CD4-positive, alpha-beta memory T cell (primary cell): ENCODE data around the gene ALLC. TPM values are rescaled to one million over a fixed set of nuclear protein-coding genes. Genes with fewer than 3 reads are reported as not detected.

Source experiments
- CTCF ChIA-PET: fragments of 350-600 bp; sonication (Branson Sonifier 250); formaldehyde crosslinking; loops from one replicate; lab custom pipeline; 2021; ENCODE audit warnings: inconsistent platforms; ENCODE audit not compliant: partially characterized antibody; lab: Charles Lee
- POLR2A ChIA-PET: fragments of 350-600 bp; sonication (Branson Sonifier 250); formaldehyde crosslinking; loops from one replicate; lab custom pipeline; 2021; ENCODE audit not compliant: partially characterized antibody; lab: Charles Lee
- DNase-seq, 5 donors: peaks; one replicate each; pipeline versions ENCODE4 v3.0.0 to v3.0.0-alpha.2; 2020 to 2022; ENCODE audit warnings: mixed read lengths in 1 of 5
- H3K27ac ChIP-seq: one replicate; pipeline ENCODE4 v1.7.0; 2013; ENCODE audit warnings: low read depth, low read length
- H3K27me3 ChIP-seq: 2 replicates; pipeline ENCODE4 v1.7.0; 2013; ENCODE audit warnings: mild to moderate bottlenecking, low read length, moderate library complexity; ENCODE audit not compliant: insufficient read depth
- H3K36me3 ChIP-seq: 2 replicates; pipeline ENCODE4 v1.7.0; 2013; ENCODE audit warnings: mild to moderate bottlenecking, low read length, moderate library complexity; ENCODE audit not compliant: insufficient read depth
- H3K4me1 ChIP-seq: 2 replicates; pipeline ENCODE4 v1.7.0; 2013; ENCODE audit warnings: mild to moderate bottlenecking, low read length, moderate library complexity; ENCODE audit not compliant: insufficient read depth
- H3K4me3 ChIP-seq, 2 donors: one replicate each; pipeline ENCODE4 v1.7.0; 2013; ENCODE audit warnings: low read length in 2 of 2, mild to moderate bottlenecking in 1 of 2
- H3K9me3 ChIP-seq, 2 donors: one replicate each; pipeline ENCODE4 v1.7.0; 2013; ENCODE audit warnings: low read length in 2 of 2, control low read depth in 1 of 2; ENCODE audit not compliant: control insufficient read depth in 1 of 2
- H3K27ac Mint-ChIP-seq, 7 donors: one replicate each; pipeline ENCODE4 v1.8.0; 2020 to 2021; ENCODE audit warnings: mixed read lengths in 7 of 7, mild to moderate bottlenecking in 6 of 7, inconsistent platforms in 3 of 7, moderate library complexity in 3 of 7
- H3K27me3 Mint-ChIP-seq, 2 donors: one replicate each; pipeline ENCODE4 v1.8.0; 2020 to 2021; ENCODE audit warnings: mixed read lengths in 2 of 2
- H3K36me3 Mint-ChIP-seq, 2 donors: one replicate each; pipeline ENCODE4 v1.8.0; 2020 to 2021; ENCODE audit warnings: mixed read lengths in 2 of 2, inconsistent platforms in 1 of 2, mild to moderate bottlenecking in 1 of 2
- H3K4me1 Mint-ChIP-seq, 4 donors: one replicate each; pipeline ENCODE4 v1.8.0; 2020 to 2021; ENCODE audit warnings: mixed read lengths in 4 of 4, mild to moderate bottlenecking in 1 of 4
- H3K4me3 Mint-ChIP-seq, 8 donors: one replicate each; pipeline ENCODE4 v1.8.0; 2020 to 2021; ENCODE audit warnings: mixed read lengths in 8 of 8, mild to moderate bottlenecking in 7 of 8, moderate library complexity in 6 of 8, inconsistent platforms in 3 of 8
- H3K9me3 Mint-ChIP-seq, 8 donors: one replicate each; pipeline ENCODE4 v1.8.0; 2020 to 2021; ENCODE audit warnings: mixed read lengths in 8 of 8, mild to moderate bottlenecking in 5 of 8, inconsistent platforms in 3 of 8, moderate library complexity in 1 of 8
- intact Hi-C: fragments of 100-400 bp; cut with micrococcal nuclease; formaldehyde crosslinking; loops from one replicate; pipeline ENCODE4 v1.15.1; 2023
- polyA plus RNA-seq, 2 donors: library from polyadenylated mRNA; unstranded; fragments of 300-500 nt; fragmentation: Illumina TruSeq; gene quantifications; one replicate each; pipeline ENCODE4 v1.2.3, GENCODE V29; 2021
- total RNA-seq, 2 experiments: library from RNA; stranded (reverse); gene quantifications; one replicate each; pipeline ENCODE4 v1.2.3, GENCODE V29; 2021

The ALLC gene
- total and polyA plus RNA-seq, 4 experiments from 2014 or later: not detected

DNA sequence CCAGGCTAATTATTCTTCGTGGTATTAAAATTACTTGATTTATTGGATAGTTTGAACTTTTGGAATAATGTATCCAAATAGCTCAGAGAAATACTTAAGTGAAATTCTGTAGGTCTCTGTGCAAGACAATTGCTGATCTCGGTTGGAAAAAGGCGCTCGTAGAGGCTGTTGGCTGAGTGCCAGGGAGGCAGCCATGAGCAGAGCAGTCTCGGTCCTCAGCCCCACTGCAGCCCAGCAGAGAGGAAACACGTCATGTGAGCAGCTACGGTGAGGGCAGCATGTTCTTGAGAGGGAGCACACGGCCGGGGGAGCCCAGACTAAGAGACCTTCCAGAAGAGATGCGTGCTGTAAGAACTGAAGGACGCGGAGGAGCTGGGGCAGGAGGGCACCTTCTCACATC lies 87.9 kb downstream of the ALLC start:
- H3K36me3 Mint-ChIP-seq: no peaks in the 10 kb centered on the region
- Histone ChIP-seq H3K4me3 (no peak overlapping the region), H3K4me1 (no peaks in the 10 kb centered on the region), H3K36me3 (no peaks in the 10 kb centered on the region), H3K27ac (no peak overlapping the region), H3K27me3 (no peaks in the 10 kb centered on the region), H3K9me3 (no peaks in the 10 kb centered on the region)
- no peak overlapping the region for H3K27ac Mint-ChIP-seq
- POLR2A ChIA-PET: no interaction called here
- no peak overlapping the region for H3K4me3 Mint-ChIP-seq
- no peak for DNase-seq
- no peaks in the 10 kb centered on the region for H3K9me3 Mint-ChIP-seq
- CTCF ChIA-PET: interaction anchor here (0.7 kb wide), 1 partner anchor 20 kb away, joined by 3 read pairs; no protein-coding TSS in a partner anchor
- peaks cover 9 to 25% of the 10 kb centered on the region in 2 donors for H3K27me3 Mint-ChIP-seq
- H3K4me1 Mint-ChIP-seq: no peaks in the 10 kb centered on the region
- intact Hi-C loops: no loop called here

DNA sequence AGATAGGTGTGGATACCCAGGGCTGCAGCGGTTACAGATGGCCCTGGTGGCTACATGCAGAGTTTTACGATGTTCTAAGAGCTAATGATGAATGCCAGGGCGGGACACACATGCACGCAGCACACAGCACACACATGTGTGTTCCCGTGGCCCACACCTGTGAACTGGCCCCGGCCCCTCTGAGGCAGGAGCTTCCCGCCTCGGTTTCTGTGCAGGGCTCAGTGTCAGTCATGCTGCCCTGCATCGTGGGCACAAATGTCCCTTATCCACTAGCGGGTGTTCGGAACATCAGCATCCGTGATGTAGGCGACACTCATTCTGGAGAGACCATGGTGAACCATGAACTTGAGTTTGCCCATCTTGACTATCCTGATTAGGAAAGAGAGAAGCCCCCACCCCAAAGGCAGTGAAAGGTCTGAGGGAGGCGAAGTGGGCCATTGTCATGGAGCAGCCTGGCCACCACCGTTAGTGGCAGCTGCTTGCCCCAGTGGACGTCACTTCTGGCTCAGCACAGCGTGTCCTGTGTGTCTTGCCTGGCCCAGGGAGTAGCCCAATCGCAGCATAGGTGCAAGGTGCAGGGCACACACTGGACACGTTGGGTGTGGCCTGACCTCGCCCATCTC lies 89.1 kb downstream of the ALLC start:
- peaks cover 13 to 24% of the 10 kb centered on the region in 2 donors for H3K27me3 Mint-ChIP-seq
- Histone ChIP-seq H3K4me1 (no peaks in the 10 kb centered on the region), H3K27ac (no peak overlapping the region), H3K36me3 (no peaks in the 10 kb centered on the region), H3K4me3 (no peak overlapping the region), H3K27me3 (no peaks in the 10 kb centered on the region), H3K9me3 (no peaks in the 10 kb centered on the region)
- H3K4me3 Mint-ChIP-seq: no peak overlapping the region
- intact Hi-C loops: no loop called here
- no peaks in the 10 kb centered on the region for H3K4me1 Mint-ChIP-seq
- no peaks in the 10 kb centered on the region for H3K9me3 Mint-ChIP-seq
- DNase-seq: no peak
- H3K27ac Mint-ChIP-seq: no peak overlapping the region
- CTCF ChIA-PET: no interaction called here
- POLR2A ChIA-PET: no interaction called here
- H3K36me3 Mint-ChIP-seq: no peaks in the 10 kb centered on the region

DNA sequence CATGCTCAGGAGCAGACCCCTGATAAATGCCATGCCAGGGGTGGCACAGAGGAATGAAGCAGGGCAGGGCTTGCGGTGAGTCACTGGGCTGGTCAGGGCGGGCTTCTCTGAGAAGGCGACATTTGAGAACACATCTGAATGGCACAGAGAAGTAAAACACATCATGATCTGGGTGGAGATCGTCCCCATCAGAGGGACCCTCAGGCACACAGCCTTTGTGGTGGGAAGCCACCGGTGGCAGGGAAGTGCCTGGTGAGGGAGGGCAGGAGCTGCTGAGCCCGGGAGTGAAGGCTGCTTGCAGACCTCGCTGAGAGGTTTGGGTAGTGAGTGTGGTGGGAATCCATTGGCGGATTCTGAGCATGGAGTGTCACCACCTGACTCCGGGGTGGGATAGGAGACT lies 89.8 kb downstream of the ALLC start:
- H3K9me3 Mint-ChIP-seq: no peaks in the 10 kb centered on the region
- no peak overlapping the region for H3K27ac Mint-ChIP-seq
- no peaks in the 10 kb centered on the region for H3K4me1 Mint-ChIP-seq
- ChIA-PET CTCF (no interaction called here), POLR2A (no interaction called here)
- H3K36me3 ChIP-seq: no peaks in the 10 kb centered on the region
- no peaks in the 10 kb centered on the region for H3K27me3 ChIP-seq
- H3K9me3 ChIP-seq: no peaks in the 10 kb centered on the region
- no peak for DNase-seq
- H3K4me3 Mint-ChIP-seq: no peak overlapping the region
- intact Hi-C loops: no loop called here
- no peaks in the 10 kb centered on the region for H3K4me1 ChIP-seq
- no peak overlapping the region for H3K27ac ChIP-seq
- no peak overlapping the region for H3K4me3 ChIP-seq
- H3K27me3 Mint-ChIP-seq: peaks cover 12 to 18% of the 10 kb centered on the region in 2 donors
- no peaks in the 10 kb centered on the region for H3K36me3 Mint-ChIP-seq

DNA sequence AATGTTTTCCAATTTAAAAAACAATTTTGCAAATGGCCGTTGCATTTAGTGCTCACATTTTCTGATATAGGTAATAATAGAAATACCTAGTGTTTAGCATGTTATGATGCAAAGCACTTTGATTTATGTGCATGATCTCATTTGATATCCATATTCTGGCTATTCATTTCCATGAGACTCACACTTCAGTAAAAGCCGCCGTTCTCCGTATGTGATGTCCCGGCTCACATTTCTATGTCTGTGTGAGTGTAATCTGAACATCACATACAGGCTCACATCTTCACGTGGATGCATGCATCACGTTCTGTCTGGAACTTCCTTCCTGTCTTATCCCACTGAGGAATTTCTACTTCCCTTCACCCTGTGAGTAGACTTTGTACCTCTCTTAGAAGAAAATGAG lies 91.2 kb downstream of the ALLC start:
- Histone ChIP-seq H3K27ac (no peak overlapping the region), H3K4me3 (no peak overlapping the region), H3K9me3 (no peaks in the 10 kb centered on the region), H3K36me3 (no peaks in the 10 kb centered on the region), H3K4me1 (no peaks in the 10 kb centered on the region), H3K27me3 (no peaks in the 10 kb centered on the region)
- CTCF ChIA-PET: no interaction called here
- H3K4me1 Mint-ChIP-seq: no peaks in the 10 kb centered on the region
- H3K27ac Mint-ChIP-seq: no peak overlapping the region
- H3K9me3 Mint-ChIP-seq: no peaks in the 10 kb centered on the region
- H3K27me3 Mint-ChIP-seq: peaks cover 11% of the 10 kb centered on the region in 2 donors
- no peak for DNase-seq
- H3K4me3 Mint-ChIP-seq: no peak overlapping the region
- POLR2A ChIA-PET: no interaction called here
- intact Hi-C loops: no loop called here
- no peaks in the 10 kb centered on the region for H3K36me3 Mint-ChIP-seq

DNA sequence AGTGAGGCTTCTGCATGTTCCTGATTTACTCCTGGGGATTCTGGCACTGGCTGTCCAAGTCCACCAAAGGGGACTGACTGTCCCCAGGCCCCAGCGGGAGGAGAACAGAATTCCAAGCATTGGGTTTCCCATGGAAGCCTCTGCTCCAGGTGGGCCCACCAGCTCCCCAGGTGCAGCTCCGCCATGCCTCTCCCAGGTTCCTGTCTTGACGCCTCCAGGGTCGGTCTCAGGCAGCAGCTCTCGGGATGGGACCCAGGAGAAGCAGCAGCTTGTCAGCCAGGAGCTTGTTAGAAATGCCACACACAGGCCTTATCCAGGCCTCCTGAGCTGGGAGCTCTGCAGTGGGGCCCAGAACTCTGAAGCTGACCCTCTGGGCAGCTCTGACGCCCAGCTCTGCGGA lies 93.3 kb downstream of the ALLC start:
- no peaks in the 10 kb centered on the region for H3K4me1 Mint-ChIP-seq

DNA sequence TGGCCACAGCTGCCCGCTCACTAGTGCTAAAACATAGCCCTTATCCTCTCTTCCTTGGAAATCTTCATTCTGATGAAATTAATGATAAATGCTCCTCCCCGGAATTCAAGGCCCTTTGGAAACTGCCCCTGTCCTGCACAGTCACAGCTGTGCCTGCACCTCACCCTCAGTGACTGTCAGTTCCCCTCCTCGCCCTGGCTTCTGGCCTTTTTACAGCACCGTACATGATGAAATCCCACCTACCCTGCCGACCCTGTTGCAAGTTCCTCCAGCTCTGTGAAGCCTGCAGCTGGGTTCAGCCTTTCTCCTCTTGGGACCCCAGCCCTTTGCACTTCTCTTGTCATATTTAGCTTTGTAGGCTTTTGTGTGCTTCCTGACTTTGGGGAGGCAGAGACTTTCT lies 93.8 kb downstream of the ALLC start:
- H3K9me3 Mint-ChIP-seq: peaks cover 0 to 3% (median 0%) of the 10 kb centered on the region in 8 donors
- Histone ChIP-seq H3K4me1 (no peaks in the 10 kb centered on the region), H3K4me3 (no peak overlapping the region), H3K9me3 (no peaks in the 10 kb centered on the region), H3K27me3 (no peaks in the 10 kb centered on the region), H3K27ac (no peak overlapping the region), H3K36me3 (no peaks in the 10 kb centered on the region)
- no peaks in the 10 kb centered on the region for H3K36me3 Mint-ChIP-seq
- H3K4me1 Mint-ChIP-seq: no peaks in the 10 kb centered on the region
- POLR2A ChIA-PET: no interaction called here
- no peak for DNase-seq
- H3K27ac Mint-ChIP-seq: no peak overlapping the region
- intact Hi-C loops: no loop called here
- H3K27me3 Mint-ChIP-seq: peaks cover 4 to 11% of the 10 kb centered on the region in 2 donors
- H3K4me3 Mint-ChIP-seq: no peak overlapping the region
- CTCF ChIA-PET: no interaction called here

More for the DNA sequence above, 93.3 kb downstream of the ALLC start:
- Mint-ChIP-seq H3K9me3 (peaks cover 0 to 3% (median 0%) of the 10 kb centered on the region in 8 donors), H3K36me3 (no peaks in the 10 kb centered on the region), H3K27me3 (peaks cover 7 to 11% of the 10 kb centered on the region in 2 donors), H3K27ac (no peak overlapping the region), H3K4me3 (no peak overlapping the region)
- POLR2A ChIA-PET: no interaction called here
- Histone ChIP-seq H3K9me3 (no peaks in the 10 kb centered on the region), H3K27ac (no peak overlapping the region), H3K27me3 (no peaks in the 10 kb centered on the region), H3K36me3 (no peaks in the 10 kb centered on the region), H3K4me3 (no peak overlapping the region), H3K4me1 (no peaks in the 10 kb centered on the region)
- no peak for DNase-seq
- CTCF ChIA-PET: no interaction called here
- intact Hi-C loops: no loop called here
